Stomach (tissue), 9 donors: ENCODE data around the gene TH. TPM values are rescaled to one million over a fixed set of nuclear protein-coding genes. Genes with fewer than 3 reads are reported as not detected.

Experiments
- DNase-seq, 2 donors: peaks; one replicate each; pipeline versions ENCODE4 v3.0.0 to v3.0.0-alpha.2; 2013 to 2019
- H3K27ac ChIP-seq, 5 donors: fragments of 200-600 bp in 4 of 5; sonication (generic) in 4 of 5; one replicate each; pipeline ENCODE4 v1.5.1; 2013 to 2019; ENCODE audit warnings: mild to moderate bottlenecking in 1 of 5, moderate library complexity in 1 of 5
- H3K27me3 ChIP-seq, 3 donors: fragments of 200-600 bp; sonication (generic); one replicate each; pipeline ENCODE4 v1.5.1; 2017 to 2019; ENCODE audit warnings: mixed run types in 1 of 3
- H3K36me3 ChIP-seq, 4 donors: fragments of 200-600 bp; sonication (generic); 1 replicate in 3 of 4; 2 replicates in 1 of 4; pipeline ENCODE4 v1.5.1; 2016 to 2019
- H3K4me1 ChIP-seq, 4 donors: fragments of 200-600 bp; sonication (generic); one replicate each; pipeline ENCODE4 v1.5.1; 2016 to 2019
- H3K4me3 ChIP-seq, 4 donors: fragments of 200-600 bp; sonication (generic) in 3 of 4; one replicate each; pipeline ENCODE4 v1.5.1; 2016 to 2019; ENCODE audit warnings: mild to moderate bottlenecking in 1 of 4
- H3K9me3 ChIP-seq, 4 donors: fragments of 200-600 bp; sonication (generic); one replicate each; pipeline ENCODE4 v1.5.1; 2016 to 2019
- CTCF ChIP-seq, 7 experiments: fragments of 450-650 bp in 4 of 7; fragments of 200-600 bp in 3 of 7; sonication (generic) in 3 of 7; IDR thresholded peaks; one replicate each; pipeline ENCODE4 v1.5.1; 2016 to 2019; ENCODE audit warnings: antibody characterized with exemption in 7 of 7, control low read depth in 2 of 7, mild to moderate bottlenecking in 1 of 7
- EP300 ChIP-seq: sonication (generic); formaldehyde crosslinking; IDR thresholded peaks from one replicate; pipeline ENCODE4 v1.6.1; 2017; ENCODE audit warnings: antibody characterized with exemption
- POLR2A ChIP-seq, 4 donors: fragments of 450-650 bp; IDR thresholded peaks; one replicate each; pipeline ENCODE4 v1.6.1; 2016; ENCODE audit warnings: antibody characterized with exemption in 4 of 4, control low read depth in 2 of 4, mild to moderate bottlenecking in 1 of 4, moderate library complexity in 1 of 4
- POLR2AphosphoS5 ChIP-seq, 3 donors: sonication (generic); formaldehyde crosslinking; IDR thresholded peaks; one replicate each; pipeline ENCODE4 v1.6.1; 2016; ENCODE audit warnings: antibody characterized with exemption in 3 of 3
- WGBS, 5 donors: extraction: QIAGEN DNeasy Blood & Tissue Kit in 3 of 5; methylation state at CpG; one replicate each; pipeline versions ENCODE4 v1.1.5 to v1.1.7; 2013 to 2018; 5-methylcytosine and 5-hydroxymethylcytosine counted together
- intact Hi-C: fragments of 100-400 bp; cut with DNase I; formaldehyde crosslinking; loops from one replicate; pipeline ENCODE4 v1.15.1; 2023; ENCODE audit warnings: low total_unique reads
- polyA plus RNA-seq, 3 donors: library from polyadenylated mRNA; stranded (reverse); fragments of 200-250 nt; gene quantifications; one replicate each; pipeline ENCODE4 v1.2.3, GENCODE V29; 2013
- total RNA-seq, 5 donors: library from RNA; depleted of rRNA; stranded (reverse); fragments of >200 nt; gene quantifications; one replicate each; pipeline versions ENCODE4 v1.1.0 to v1.2.3, GENCODE V29; 2014 to 2016
- donor health status: healthy with polysubstance abuse.
- donor health status: Bipolar disorder and iron deficiency.
- donor health status: healthy.

TH gene
- total and polyA plus RNA-seq, 8 donors: 0.13 to 1.7 TPM; not detected in 6

GRCh38 chr11:2122222-2122906 is 49.3 kb downstream of the TH start:
- WGBS, 5 donors: 25 to 46% (median 33%) methylated on average over 16 to 19 of the region's 19 CpGs
- Histone ChIP-seq H3K9me3 (peaks cover 0 to under 1% (median under 1%) of the 10 kb centered on the region in 4 donors), H3K27me3 (peaks cover 0 to 52% (median 9%) of the 10 kb centered on the region in 3 donors), H3K27ac (no peak overlapping the region), H3K36me3 (no peaks in the 10 kb centered on the region), H3K4me3 (no peak overlapping the region), H3K4me1 (peaks cover 0 to 8% (median 7%) of the 10 kb centered on the region in 4 donors)
- TF ChIP-seq EP300 (no peak), CTCF (IDR thresholded peaks at IDR 0.05) (no peak), POLR2A (IDR thresholded peaks at IDR 0.05) (no peak), POLR2AphosphoS5 (IDR thresholded peaks at IDR 0.05) (no peak)
- intact Hi-C loops: no loop called here
- DNase-seq: no peak

GRCh38 chr11:2121227-2122130 is 50.1 kb downstream of the TH start:
- DNase-seq: no peak

GRCh38 chr11:2120359-2121100 is 51.1 kb downstream of the TH start:
- DNase-seq: no peak
- WGBS, 5 donors: 60 to 70% (median 68%) methylated on average over 17 to 23 of the region's 23 CpGs
- intact Hi-C loops: no loop called here
- Histone ChIP-seq H3K27me3 (peaks cover 0 to 52% (median 9%) of the 10 kb centered on the region in 3 donors), H3K36me3 (no peaks in the 10 kb centered on the region), H3K4me1 (peaks cover 0 to 8% (median 7%) of the 10 kb centered on the region in 4 donors), H3K27ac (no peak overlapping the region), H3K4me3 (no peak overlapping the region), H3K9me3 (peaks cover 0 to 19% (median 15%) of the 10 kb centered on the region in 4 donors)
- TF ChIP-seq POLR2A (IDR thresholded peaks at IDR 0.05): no peak
- TF ChIP-seq CTCF (IDR thresholded peaks at IDR 0.05): no peak
- TF ChIP-seq EP300: no peak
- TF ChIP-seq POLR2AphosphoS5 (IDR thresholded peaks at IDR 0.05): no peak

More at GRCh38 chr11:2121227-2122130, 50.1 kb downstream of the TH start:
- Histone ChIP-seq H3K36me3 (no peaks in the 10 kb centered on the region), H3K9me3 (peaks cover 0 to 9% (median 9%) of the 10 kb centered on the region in 4 donors), H3K4me3 (no peak overlapping the region), H3K4me1 (peaks cover 0 to 8% (median 7%) of the 10 kb centered on the region in 4 donors), H3K27ac (no peak overlapping the region), H3K27me3 (peaks cover 0 to 52% (median 9%) of the 10 kb centered on the region in 3 donors)
- intact Hi-C loops: no loop called here
- WGBS, 5 donors: 71 to 80% (median 75%) methylated on average over 20 to 21 of the region's 21 CpGs
- TF ChIP-seq EP300 (no peak), POLR2A (IDR thresholded peaks at IDR 0.05) (no peak), POLR2AphosphoS5 (IDR thresholded peaks at IDR 0.05) (no peak), CTCF (IDR thresholded peaks at IDR 0.05) (no peak)

- TF ChIP-seq POLR2AphosphoS5 (IDR thresholded peaks at IDR 0.05) (no peak), POLR2A (IDR thresholded peaks at IDR 0.05) (no peak), EP300 (no peak), CTCF (IDR thresholded peaks at IDR 0.05) (no peak)
- intact Hi-C loops: no loop called here
- peaks cover 0 to 19% (median 15%) of the 10 kb centered on the region in 4 donors for H3K9me3 ChIP-seq
- DNase-seq: no peak
- peaks cover 0 to 8% (median 7%) of the 10 kb centered on the region in 4 donors for H3K4me1 ChIP-seq
- H3K36me3 ChIP-seq: no peaks in the 10 kb centered on the region
- H3K4me3 ChIP-seq: no peak overlapping the region
- WGBS, 5 donors: 79 to 92% (median 88%) methylated on average over 4 of the region's 4 CpGs
- no peak overlapping the region for H3K27ac ChIP-seq
- H3K27me3 ChIP-seq: peaks cover 0 to 41% (median 9%) of the 10 kb centered on the region in 3 donors
These were observed 52.9 kb downstream of the TH start for GRCh38 chr11:2118677-2119076.
